NT2/D1 (cell line): ENCODE measurements around the gene ICAM3.

Source experiments
- DNase-seq: peaks from one replicate; pipeline ENCODE4 v3.0.0-alpha.2; 2011; ENCODE audit warnings: low read depth, low spot score
- H3K27me3 ChIP-seq: 2 replicates; pipeline ENCODE4 v1.6.0; 2011; ENCODE audit warnings: mild to moderate bottlenecking; ENCODE audit not compliant: insufficient read length, insufficient read depth
- H3K36me3 ChIP-seq: 2 replicates; pipeline ENCODE4 v1.6.1; 2011; ENCODE audit warnings: mild to moderate bottlenecking, low read length, mixed read lengths; ENCODE audit not compliant: insufficient read depth, insufficient read length
- H3K4me1 ChIP-seq: 2 replicates; pipeline ENCODE4 v1.5.1; 2011; ENCODE audit not compliant: insufficient read depth, insufficient read length
- H3K4me3 ChIP-seq: 2 replicates; pipeline ENCODE4 v1.5.1; 2011; ENCODE audit warnings: low read depth; ENCODE audit not compliant: insufficient read length
- H3K9ac ChIP-seq: 2 replicates; pipeline ENCODE4 v1.6.0; 2011; ENCODE audit warnings: low read depth; ENCODE audit not compliant: insufficient read length
- H3K9me3 ChIP-seq: 2 replicates; pipeline ENCODE4 v1.5.1; 2011; ENCODE audit warnings: mild to moderate bottlenecking, low read length; ENCODE audit not compliant: insufficient read depth
- SUZ12 ChIP-seq: IDR thresholded peaks from 2 replicates; pipeline ENCODE4 v1.6.1; 2011; ENCODE audit not compliant: insufficient read length, insufficient read depth; ENCODE audit errors: extremely low read depth
- YY1 ChIP-seq: IDR thresholded peaks from 2 replicates; pipeline ENCODE4 v1.6.1; 2011; ENCODE audit not compliant: insufficient read length, insufficient read depth
- ZNF274 ChIP-seq: IDR thresholded peaks from 2 replicates; pipeline ENCODE4 v1.6.1; 2011; ENCODE audit warnings: mild to moderate bottlenecking, low read depth, low read length

Gene ICAM3

GRCh38 chr19:10291554-10292205 lies 47.7 kb downstream of the ICAM3 start:
- peaks cover 53% of the 10 kb centered on the region for H3K4me1 ChIP-seq
- H3K36me3 ChIP-seq, result no peaks in the 10 kb centered on the region
- H3K4me3 ChIP-seq, result peak overlapping the region; percentile 51
- peak overlapping the region; percentile 72 for H3K9ac ChIP-seq
- DNase-seq, result no peak
- no peaks in the 10 kb centered on the region for H3K9me3 ChIP-seq
- TF ChIP-seq ZNF274, result no peak
- H3K27me3 ChIP-seq, result peaks cover 92% of the 10 kb centered on the region

- no peaks in the 10 kb centered on the region for H3K9me3 ChIP-seq
- peak overlapping the region; percentile 72 for H3K9ac ChIP-seq
- peaks cover under 1% of the 10 kb centered on the region for H3K36me3 ChIP-seq
- peaks cover 53% of the 10 kb centered on the region for H3K4me1 ChIP-seq
- peaks cover 86% of the 10 kb centered on the region for H3K27me3 ChIP-seq
- peak overlapping the region; percentile 51 for H3K4me3 ChIP-seq
- DNase-seq, result no peak
- TF ChIP-seq ZNF274 (no peak), YY1 (no peak), SUZ12 (no peak)
Observed at GRCh38 chr19:10290876-10291553, 48.4 kb downstream of the ICAM3 start.

DNA sequence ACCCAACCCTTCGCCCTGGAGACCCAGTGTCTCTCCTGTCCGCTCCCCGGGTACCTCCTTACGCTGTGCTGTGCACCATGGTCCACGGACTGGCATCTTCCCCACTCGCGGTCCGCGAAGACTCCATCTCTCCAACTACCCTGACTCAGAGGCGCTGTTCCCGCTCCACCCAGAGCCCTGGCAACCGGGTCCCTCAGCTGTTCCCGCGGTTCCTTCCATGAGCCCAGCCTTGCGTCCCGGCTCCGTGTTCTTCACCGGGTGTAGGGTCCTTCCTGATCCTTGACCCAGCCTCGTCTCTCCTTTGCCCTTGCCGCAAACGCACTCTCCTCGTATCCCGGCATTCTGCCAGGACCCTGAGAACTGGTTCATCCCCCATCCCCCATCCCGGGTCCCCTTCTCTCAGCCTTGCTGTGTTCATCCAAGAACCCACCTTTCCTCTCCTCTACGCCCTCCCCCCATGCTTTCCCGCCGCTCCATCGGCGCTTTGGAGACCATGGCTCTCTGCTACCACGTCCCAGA lies 49.0 kb downstream of the ICAM3 start:
- Histone ChIP-seq H3K36me3 (peaks cover 6% of the 10 kb centered on the region), H3K9me3 (no peaks in the 10 kb centered on the region), H3K4me3 (peak overlapping the region; percentile 51), H3K9ac (peak overlapping the region; percentile 68), H3K27me3 (peaks cover 80% of the 10 kb centered on the region), H3K4me1 (peaks cover 50% of the 10 kb centered on the region)
- TF ChIP-seq SUZ12, result no peak
- TF ChIP-seq ZNF274, result no peak
- no peak for TF ChIP-seq YY1
- no peak for DNase-seq

GRCh38 chr19:10289836-10290356 lies 49.5 kb downstream of the ICAM3 start, which contains the start of gene ICAM5:
Gene ICAM5, plus strand, starts transcription at chr19:10289952. Its CDS starts 92 bp downstream, at chr19:10290044.
- Histone ChIP-seq H3K4me3 (peak within 1 kb of the TSS; percentile 51), H3K36me3 (peaks cover 11% of the 10 kb centered on the region), H3K27me3 (peaks cover 75% of the 10 kb centered on the region), H3K9me3 (no peaks in the 10 kb centered on the region), H3K9ac (peak within 1 kb of the TSS; percentile 68), H3K4me1 (peaks cover 45% of the 10 kb centered on the region)
- DNase-seq, result no peak
- TF ChIP-seq SUZ12 (no peak), YY1 (no peak), ZNF274 (no peak)

DNA sequence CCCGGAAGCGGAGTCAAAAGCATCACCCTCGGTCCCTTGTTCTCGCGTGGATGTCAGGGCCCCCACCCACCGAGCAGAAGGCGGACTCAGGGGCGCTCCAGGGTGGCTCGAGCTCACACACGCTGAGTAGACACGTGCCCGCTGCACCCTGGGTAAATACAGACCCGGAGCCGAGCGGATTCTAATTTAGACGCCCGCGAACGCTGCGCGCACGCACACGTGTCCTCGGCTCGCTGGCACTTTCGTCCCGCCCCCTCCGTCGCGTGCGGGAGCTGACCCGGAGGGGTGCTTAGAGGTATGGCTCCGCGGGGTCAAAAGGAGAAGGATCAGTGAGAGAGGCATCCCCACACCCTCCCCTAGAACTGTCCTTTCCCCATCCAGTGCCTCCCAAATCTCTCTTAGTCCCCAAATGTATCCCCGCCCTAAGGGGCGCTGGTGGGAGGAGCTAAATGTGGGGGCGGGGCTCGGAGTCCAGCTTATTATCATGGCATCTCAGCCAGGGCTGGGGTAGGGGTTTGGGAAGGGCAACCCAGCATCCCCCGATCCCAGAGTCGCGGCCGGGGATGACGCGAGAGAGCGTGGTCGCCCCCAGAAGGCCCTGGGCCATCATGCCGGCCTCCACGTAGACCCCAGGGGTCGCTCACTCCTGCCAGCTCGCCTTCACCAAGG lies 50.1 kb downstream of the ICAM3 start:
- H3K9ac ChIP-seq, result peak overlapping the region; percentile 66
- H3K9me3 ChIP-seq, result no peaks in the 10 kb centered on the region
- H3K27me3 ChIP-seq, result peaks cover 69% of the 10 kb centered on the region

DNA sequence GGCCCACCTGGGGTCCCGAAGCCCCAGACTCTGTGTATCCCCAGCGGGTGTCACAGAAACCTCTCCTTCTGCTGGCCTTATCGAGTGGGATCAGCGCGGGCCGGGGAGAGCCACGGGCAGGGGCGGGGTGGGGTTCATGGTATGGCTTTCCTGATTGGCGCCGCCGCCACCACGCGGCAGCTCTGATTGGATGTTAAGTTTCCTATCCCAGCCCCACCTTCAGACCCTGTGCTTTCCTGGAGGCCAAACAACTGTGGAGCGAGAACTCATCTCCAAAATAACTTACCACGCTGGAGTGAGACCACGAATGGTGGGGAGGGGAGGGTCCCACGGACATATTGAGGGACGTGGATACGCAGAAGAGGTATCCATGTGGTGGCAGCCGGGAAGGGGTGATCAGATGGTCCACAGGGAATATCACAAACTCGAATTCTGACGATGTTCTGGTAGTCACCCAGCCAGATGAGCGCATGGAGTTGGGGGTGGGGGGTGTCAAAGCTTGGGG lies 50.7 kb downstream of the ICAM3 start:
- peak overlapping the region; percentile 40 for H3K4me3 ChIP-seq
- peaks cover 63% of the 10 kb centered on the region for H3K27me3 ChIP-seq
- no peaks in the 10 kb centered on the region for H3K9me3 ChIP-seq
- TF ChIP-seq YY1, result no peak
- TF ChIP-seq ZNF274, result no peak
- no peak for TF ChIP-seq SUZ12
- peaks cover 23% of the 10 kb centered on the region for H3K36me3 ChIP-seq
- peak overlapping the region; percentile 66 for H3K9ac ChIP-seq
- no peak for DNase-seq
- H3K4me1 ChIP-seq, result peaks cover 42% of the 10 kb centered on the region

More for the DNA sequence above, 50.1 kb downstream of the ICAM3 start:
- peaks cover 17% of the 10 kb centered on the region for H3K36me3 ChIP-seq
- H3K4me1 ChIP-seq, result peaks cover 43% of the 10 kb centered on the region
- DNase-seq, result no peak
- H3K4me3 ChIP-seq, result peak overlapping the region; percentile 40
- TF ChIP-seq YY1 (no peak), SUZ12 (peak; percentile 8), ZNF274 (no peak)
